Measurements from ENCODE around the gene BICC1. TPM values are rescaled to one million over a fixed set of nuclear protein-coding genes. Genes with fewer than 3 reads are reported as not detected.

Gene BICC1
- total RNA-seq, 2 donors from 2014 or later, result 0.27 to 0.40 TPM

DNA sequence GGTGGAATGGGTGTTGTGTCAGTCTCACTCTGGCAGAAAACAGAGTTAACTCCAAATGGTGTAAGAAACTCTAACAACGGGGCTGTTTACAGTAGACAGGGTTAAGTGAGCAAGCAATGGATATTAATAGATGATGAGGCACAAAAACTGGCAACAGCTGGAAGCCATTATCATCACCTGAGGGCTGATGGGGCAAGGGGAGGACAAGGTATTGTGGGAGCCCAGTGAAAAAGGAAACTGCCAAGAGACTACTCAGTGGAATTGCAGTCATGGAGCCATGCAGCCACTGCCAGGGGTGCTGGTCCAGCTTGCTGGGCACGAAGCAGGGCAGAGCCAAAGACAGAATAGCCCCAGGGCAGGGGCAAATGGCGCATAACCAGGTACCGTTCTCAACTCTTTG is 260.7 kb downstream of the BICC1 start:
- DNase-seq, result no peak
- WGBS, 2 experiments (ENCODE audit: insufficient coverage in 1 of 2, insufficient read length in 1 of 2), result 91 to 100% methylated on average over 3 to 4 of the region's 4 CpGs
- no peaks in the 10 kb centered on the region for H3K4me1 Mint-ChIP-seq
- no peaks in the 10 kb centered on the region for H3K27me3 Mint-ChIP-seq (ENCODE audit: insufficient read depth)
- H3K36me3 Mint-ChIP-seq (ENCODE audit: low read depth), result no peaks in the 10 kb centered on the region
- H3K27me3 ChIP-seq (ENCODE audit: control insufficient read depth, insufficient read depth, low read length, poor library complexity, severe bottlenecking), result no peaks in the 10 kb centered on the region
- TF ChIP-seq CTCF (conservative IDR thresholded peaks at IDR 0.05), result no peak
- no peaks in the 10 kb centered on the region for H3K4me1 ChIP-seq (ENCODE audit: control insufficient read depth, insufficient read depth, low read length)
- no peaks in the 10 kb centered on the region for H3K36me3 ChIP-seq (ENCODE audit: control insufficient read depth, insufficient read depth, low read length)
- H3K9me3 ChIP-seq (ENCODE audit: control insufficient read depth, low read length), result no peaks in the 10 kb centered on the region
- no peaks in the 10 kb centered on the region for H3K9me3 Mint-ChIP-seq
- no peak overlapping the region for H3K4me3 ChIP-seq (ENCODE audit: low read length)
- H3K4me3 Mint-ChIP-seq, result no peak overlapping the region
- H3K27ac ChIP-seq (ENCODE audit: low read depth, low read length), result no peak overlapping the region
- H3K9ac ChIP-seq (ENCODE audit: extremely low read depth, low read length, poor library complexity, severe bottlenecking), result no peak overlapping the region
- H3K27ac Mint-ChIP-seq, result no peak overlapping the region

GRCh38 chr10:58773944-58774343 is 261.3 kb downstream of the BICC1 start:
- Histone ChIP-seq H3K4me1 (ENCODE audit: control insufficient read depth, insufficient read depth, low read length) (no peaks in the 10 kb centered on the region), H3K9ac (ENCODE audit: extremely low read depth, low read length, poor library complexity, severe bottlenecking) (no peak overlapping the region), H3K9me3 (ENCODE audit: control insufficient read depth, low read length) (no peaks in the 10 kb centered on the region), H3K27me3 (ENCODE audit: control insufficient read depth, insufficient read depth, low read length, poor library complexity, severe bottlenecking) (no peaks in the 10 kb centered on the region), H3K27ac (ENCODE audit: low read depth, low read length) (no peak overlapping the region), H3K4me3 (ENCODE audit: low read length) (no peak overlapping the region), H3K36me3 (ENCODE audit: control insufficient read depth, insufficient read depth, low read length) (no peaks in the 10 kb centered on the region)
- Mint-ChIP-seq H3K36me3 (ENCODE audit: low read depth) (no peaks in the 10 kb centered on the region), H3K9me3 (no peaks in the 10 kb centered on the region), H3K4me1 (no peaks in the 10 kb centered on the region), H3K27me3 (ENCODE audit: insufficient read depth) (no peaks in the 10 kb centered on the region), H3K27ac (no peak overlapping the region), H3K4me3 (no peak overlapping the region)
- no peak for TF ChIP-seq CTCF (conservative IDR thresholded peaks at IDR 0.05)
- WGBS, 2 experiments (ENCODE audit: insufficient coverage in 1 of 2, insufficient read length in 1 of 2), result 90% methylated on average over 1 of the region's 1 CpG; no CpG with 5 or more reads in 1 of the 2 experiments
- no peak for DNase-seq

- no peak for DNase-seq
- WGBS, 2 experiments (ENCODE audit: insufficient coverage in 1 of 2, insufficient read length in 1 of 2), result 77 to 82% methylated on average over 4 of the region's 4 CpGs
- Mint-ChIP-seq H3K9me3 (no peaks in the 10 kb centered on the region), H3K36me3 (ENCODE audit: low read depth) (no peaks in the 10 kb centered on the region), H3K27ac (no peak overlapping the region), H3K4me1 (no peaks in the 10 kb centered on the region), H3K4me3 (no peak overlapping the region), H3K27me3 (ENCODE audit: insufficient read depth) (no peaks in the 10 kb centered on the region)
- Histone ChIP-seq H3K4me1 (ENCODE audit: control insufficient read depth, insufficient read depth, low read length) (no peaks in the 10 kb centered on the region), H3K27ac (ENCODE audit: low read depth, low read length) (no peak overlapping the region), H3K9ac (ENCODE audit: extremely low read depth, low read length, poor library complexity, severe bottlenecking) (no peak overlapping the region), H3K36me3 (ENCODE audit: control insufficient read depth, insufficient read depth, low read length) (no peaks in the 10 kb centered on the region), H3K4me3 (ENCODE audit: low read length) (no peak overlapping the region), H3K27me3 (ENCODE audit: control insufficient read depth, insufficient read depth, low read length, poor library complexity, severe bottlenecking) (no peaks in the 10 kb centered on the region), H3K9me3 (ENCODE audit: control insufficient read depth, low read length) (no peaks in the 10 kb centered on the region)
- no peak for TF ChIP-seq CTCF (conservative IDR thresholded peaks at IDR 0.05)
These were observed 263.4 kb downstream of the BICC1 start for GRCh38 chr10:58775960-58776567.

All from endodermal cell (in vitro differentiated cells).